GM18909 (cell line): ENCODE data around the gene MOGAT3.

ENCODE experiments used
- ATAC-seq: cut with Tn5 transposase; IDR thresholded peaks from one replicate; pipeline ENCODE4 v1.9.1; 2021; ENCODE audit warnings: mild to moderate bottlenecking; ENCODE audit not compliant: unreplicated experiment, poor library complexity

Gene MOGAT3

GRCh38 chr7:101174322-101174854 lies 26.4 kb downstream of the MOGAT3 start:
- no peak for ATAC-seq

GRCh38 chr7:101173752-101174244 lies 27.0 kb downstream of the MOGAT3 start:
- no peak for ATAC-seq

- no peak for ATAC-seq
Measured at GRCh38 chr7:101172854-101173751, 27.7 kb downstream of the MOGAT3 start.

- no peak for ATAC-seq
Measured at GRCh38 chr7:101172005-101172853, 28.6 kb downstream of the MOGAT3 start.

GRCh38 chr7:101171442-101171837 lies 29.4 kb downstream of the MOGAT3 start:
- no peak for ATAC-seq

GRCh38 chr7:101170617-101171441 lies 30.0 kb downstream of the MOGAT3 start:
- no peak for ATAC-seq

GRCh38 chr7:101169838-101170551 lies 30.8 kb downstream of the MOGAT3 start:
- peak; percentile 48 for ATAC-seq

- ATAC-seq, result no peak
Measured at GRCh38 chr7:101169110-101169837, 31.6 kb downstream of the MOGAT3 start.

- ATAC-seq, result no peak
Measured at GRCh38 chr7:101168412-101169049, 32.3 kb downstream of the MOGAT3 start.

GRCh38 chr7:101167645-101168411 lies 33.0 kb downstream of the MOGAT3 start:
- no peak for ATAC-seq

- no peak for ATAC-seq
Measured at GRCh38 chr7:101166909-101167644, 33.8 kb downstream of the MOGAT3 start.

GRCh38 chr7:101166648-101166908 lies 34.3 kb downstream of the MOGAT3 start:
- no peak for ATAC-seq

GRCh38 chr7:101165958-101166647 lies 34.7 kb downstream of the MOGAT3 start:
- no peak for ATAC-seq

- ATAC-seq, result peak; percentile 72
Measured at GRCh38 chr7:101165075-101165957, 35.5 kb downstream of the MOGAT3 start, which contains the start of gene VGF. VGF (minus strand) TSS chr7:101165569; CDS start chr7:101164843, 726 bp downstream.

- ATAC-seq, result no peak
Measured at GRCh38 chr7:101164071-101164840, 36.6 kb downstream of the MOGAT3 start.
